OCI-LY1 (cell line): ENCODE measurements around the gene SLC44A3.

Experiments used
- CTCF ChIP-seq: fragments of 200-600 bp; sonication (generic), shearing (Covaris generic); IDR thresholded peaks from 2 replicates; pipeline ENCODE4 v1.5.1; 2017; ENCODE audit warnings: mild to moderate bottlenecking, antibody characterized with exemption, low read length, moderate library complexity, mixed read lengths
- EZH2 ChIP-seq: fragments of 200-600 bp; sonication (generic), shearing (Covaris generic); IDR thresholded peaks from 2 replicates; pipeline ENCODE4 v1.8.0; 2017; ENCODE audit warnings: borderline replicate concordance, mixed run types, mild to moderate bottlenecking, antibody characterized with exemption, low read length, moderate library complexity, mixed read lengths

GRCh38 chr1:94935476-94935875 lies 115.3 kb downstream of the SLC44A3 start:
- TF ChIP-seq EZH2 = no peak
- no peak for TF ChIP-seq CTCF
